ENCODE measurements around the gene APOH.

DNA sequence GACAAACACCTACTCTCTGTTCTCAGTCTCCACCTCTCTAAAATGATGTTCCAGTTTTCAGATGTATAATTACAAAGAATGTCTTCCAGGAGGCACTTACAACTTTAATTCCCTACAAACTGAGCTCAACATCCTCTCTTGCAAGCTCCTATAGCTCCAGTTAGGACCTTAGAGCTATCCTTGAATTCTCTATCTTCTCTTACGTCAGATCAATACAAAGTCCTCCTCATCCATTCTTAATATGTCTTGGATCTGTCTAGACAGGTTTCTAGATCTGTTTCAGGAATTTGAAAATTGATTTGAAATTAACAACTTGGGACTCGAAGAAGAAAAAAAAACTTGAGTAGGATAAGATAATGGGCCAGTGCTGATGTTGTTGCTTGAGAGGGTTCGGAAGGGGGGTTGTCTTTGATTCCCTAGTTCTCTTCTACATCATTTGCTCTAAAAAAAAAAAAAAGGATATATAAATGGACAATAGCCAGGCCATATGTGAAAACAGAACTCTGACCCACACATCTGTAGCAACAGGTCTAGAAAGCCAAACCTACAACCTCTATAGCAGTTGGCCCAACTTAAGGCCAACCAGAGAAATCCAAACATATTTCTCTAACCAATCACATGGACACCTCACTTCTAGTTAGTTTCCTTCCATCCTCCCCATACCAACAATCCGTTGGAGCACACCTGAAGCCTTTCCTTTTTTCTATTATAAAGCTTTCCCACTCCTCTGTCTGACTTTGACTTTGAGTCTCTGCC lies 746 bp upstream of the APOH start:
- TF ChIP-seq, protein P1, sequence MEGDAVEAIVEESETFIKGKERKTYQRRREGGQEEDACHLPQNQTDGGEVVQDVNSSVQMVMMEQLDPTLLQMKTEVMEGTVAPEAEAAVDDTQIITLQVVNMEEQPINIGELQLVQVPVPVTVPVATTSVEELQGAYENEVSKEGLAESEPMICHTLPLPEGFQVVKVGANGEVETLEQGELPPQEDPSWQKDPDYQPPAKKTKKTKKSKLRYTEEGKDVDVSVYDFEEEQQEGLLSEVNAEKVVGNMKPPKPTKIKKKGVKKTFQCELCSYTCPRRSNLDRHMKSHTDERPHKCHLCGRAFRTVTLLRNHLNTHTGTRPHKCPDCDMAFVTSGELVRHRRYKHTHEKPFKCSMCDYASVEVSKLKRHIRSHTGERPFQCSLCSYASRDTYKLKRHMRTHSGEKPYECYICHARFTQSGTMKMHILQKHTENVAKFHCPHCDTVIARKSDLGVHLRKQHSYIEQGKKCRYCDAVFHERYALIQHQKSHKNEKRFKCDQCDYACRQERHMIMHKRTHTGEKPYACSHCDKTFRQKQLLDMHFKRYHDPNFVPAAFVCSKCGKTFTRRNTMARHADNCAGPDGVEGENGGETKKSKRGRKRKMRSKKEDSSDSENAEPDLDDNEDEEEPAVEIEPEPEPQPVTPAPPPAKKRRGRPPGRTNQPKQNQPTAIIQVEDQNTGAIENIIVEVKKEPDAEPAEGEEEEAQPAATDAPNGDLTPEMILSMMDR (IDR thresholded peaks at IDR 0.05; ENCODE audit: low read depth, low read length), result no peak
- no peak for TF ChIP-seq EZH2phosphoT487 (IDR thresholded peaks at IDR 0.05; ENCODE audit: low read depth)
